ENCODE results near the gene FTSJ1.

Gene FTSJ1

GRCh38 chrX:48520976-48521352 lies 45.0 kb downstream of the FTSJ1 start:
- Histone ChIP-seq H3F3A (ENCODE audit: low read depth) (peaks cover 4% of the 10 kb centered on the region; the same call in 1 of the 2 replicates), H3K9ac (ENCODE audit: low read depth, low read length, poor library complexity, severe bottlenecking) (peak overlapping the region; percentile 87)

GRCh38 chrX:48521353-48522243 lies 45.6 kb downstream of the FTSJ1 start, which contains the start of gene EBP:
TSS of gene EBP (plus strand) at chrX:48521808. CDS start at chrX:48523772, 1,964 bp downstream.
- Histone ChIP-seq H3K9me2 (replicated peaks; ENCODE audit: low read depth, low read length) (no peaks in the 10 kb centered on the region), H3K9me3 (ENCODE audit: insufficient read depth, low read depth, low read length) (no peaks in the 10 kb centered on the region), H3K9ac (ENCODE audit: low read depth, low read length, poor library complexity, severe bottlenecking) (peak within 1 kb of the TSS; percentile 93), H3K4me1 (ENCODE audit: insufficient read depth, low read length, poor library complexity, severe bottlenecking) (peaks cover 28% of the 10 kb centered on the region), H3K4me3 (ENCODE audit: low read length, poor library complexity, severe bottlenecking) (peak within 1 kb of the TSS; percentile 89), H3K4me2 (ENCODE audit: low read depth, low read length, poor library complexity, severe bottlenecking) (peak within 1 kb of the TSS; percentile 97), H3K27me3 (ENCODE audit: insufficient read depth, low read length, poor library complexity, severe bottlenecking) (no peaks in the 10 kb centered on the region), H3K79me2 (ENCODE audit: insufficient read depth, low read length) (peaks cover 44% of the 10 kb centered on the region), H4K20me1 (ENCODE audit: insufficient read depth, low read length, poor library complexity, severe bottlenecking) (peaks cover 9% of the 10 kb centered on the region), H2AFZ (ENCODE audit: low read length) (peak within 1 kb of the TSS; percentile 51; the same call in 1 of the 2 replicates), H3F3A (ENCODE audit: low read depth) (peaks cover 4% of the 10 kb centered on the region; the same call in 1 of the 2 replicates), H3K36me3 (ENCODE audit: insufficient read depth, low read length) (peaks cover 5% of the 10 kb centered on the region; the same call in 1 of the 2 replicates)
- TF ChIP-seq CTCF (conservative IDR thresholded peaks at IDR 0.05; ENCODE audit: low read length) (no peak), EZH2phosphoT487 (IDR thresholded peaks at IDR 0.05; ENCODE audit: borderline replicate concordance) (no peak)

More at GRCh38 chrX:48520976-48521352, 45.0 kb downstream of the FTSJ1 start:
- no peaks in the 10 kb centered on the region for H3K9me3 ChIP-seq (ENCODE audit: insufficient read depth, low read depth, low read length)
- no peaks in the 10 kb centered on the region for H3K27me3 ChIP-seq (ENCODE audit: insufficient read depth, low read length, poor library complexity, severe bottlenecking)
- H3K36me3 ChIP-seq (ENCODE audit: insufficient read depth, low read length) = no peaks in the 10 kb centered on the region
- peak overlapping the region; percentile 97 for H3K4me2 ChIP-seq (ENCODE audit: low read depth, low read length, poor library complexity, severe bottlenecking)
- H3K4me3 ChIP-seq (ENCODE audit: low read length, poor library complexity, severe bottlenecking) = peak overlapping the region; percentile 89
- H4K20me1 ChIP-seq (ENCODE audit: insufficient read depth, low read length, poor library complexity, severe bottlenecking) = peaks cover 9% of the 10 kb centered on the region
- no peaks in the 10 kb centered on the region for H3K9me2 ChIP-seq (replicated peaks; ENCODE audit: low read depth, low read length)
- peaks cover 26% of the 10 kb centered on the region for H3K4me1 ChIP-seq (ENCODE audit: insufficient read depth, low read length, poor library complexity, severe bottlenecking)
- H3K79me2 ChIP-seq (ENCODE audit: insufficient read depth, low read length) = peaks cover 38% of the 10 kb centered on the region
- no peak for TF ChIP-seq EZH2phosphoT487 (IDR thresholded peaks at IDR 0.05; ENCODE audit: borderline replicate concordance)
- TF ChIP-seq CTCF (conservative IDR thresholded peaks at IDR 0.05; ENCODE audit: low read length) = no peak
- peak overlapping the region; percentile 51; the same call in 1 of the 2 replicates for H2AFZ ChIP-seq (ENCODE audit: low read length)

GRCh38 chrX:48522291-48522690 lies 46.3 kb downstream of the FTSJ1 start:
- no peak overlapping the region for H2AFZ ChIP-seq (ENCODE audit: low read length)
- TF ChIP-seq CTCF (conservative IDR thresholded peaks at IDR 0.05; ENCODE audit: low read length) (no peak), EZH2phosphoT487 (IDR thresholded peaks at IDR 0.05; ENCODE audit: borderline replicate concordance) (no peak)

More at GRCh38 chrX:48522291-48522690, 46.3 kb downstream of the FTSJ1 start:
- H3F3A ChIP-seq (ENCODE audit: low read depth) = peaks cover 4% of the 10 kb centered on the region; the same call in 1 of the 2 replicates
- H3K79me2 ChIP-seq (ENCODE audit: insufficient read depth, low read length) = peaks cover 46% of the 10 kb centered on the region
- peak overlapping the region; percentile 89 for H3K4me3 ChIP-seq (ENCODE audit: low read length, poor library complexity, severe bottlenecking)
- H3K9ac ChIP-seq (ENCODE audit: low read depth, low read length, poor library complexity, severe bottlenecking) = peak overlapping the region; percentile 93
- peak overlapping the region; percentile 88 for H3K4me2 ChIP-seq (ENCODE audit: low read depth, low read length, poor library complexity, severe bottlenecking)
- no peaks in the 10 kb centered on the region for H3K9me2 ChIP-seq (replicated peaks; ENCODE audit: low read depth, low read length)
- peaks cover 29% of the 10 kb centered on the region for H3K4me1 ChIP-seq (ENCODE audit: insufficient read depth, low read length, poor library complexity, severe bottlenecking)
- H3K27me3 ChIP-seq (ENCODE audit: insufficient read depth, low read length, poor library complexity, severe bottlenecking) = no peaks in the 10 kb centered on the region
- H4K20me1 ChIP-seq (ENCODE audit: insufficient read depth, low read length, poor library complexity, severe bottlenecking) = peaks cover 9% of the 10 kb centered on the region
- H3K36me3 ChIP-seq (ENCODE audit: insufficient read depth, low read length) = peaks cover 12% of the 10 kb centered on the region; the same call in 1 of the 2 replicates
- no peaks in the 10 kb centered on the region for H3K9me3 ChIP-seq (ENCODE audit: insufficient read depth, low read depth, low read length)
